GM10266 (cell line): ENCODE measurements around the gene UBXN6.

Source experiments
- DNase-seq: peaks from one replicate; pipeline ENCODE4 v3.0.0; 2012; ENCODE audit errors: extremely low spot score
- TF ChIP-seq, protein P1 (sequence below): IDR thresholded peaks from 2 replicates; pipeline ENCODE4 v1.5.1; 2012; ENCODE audit warnings: mild to moderate bottlenecking, low read depth; ENCODE audit not compliant: control insufficient read depth, insufficient read depth; ENCODE audit errors: missing control alignments

Gene UBXN6, protein sequence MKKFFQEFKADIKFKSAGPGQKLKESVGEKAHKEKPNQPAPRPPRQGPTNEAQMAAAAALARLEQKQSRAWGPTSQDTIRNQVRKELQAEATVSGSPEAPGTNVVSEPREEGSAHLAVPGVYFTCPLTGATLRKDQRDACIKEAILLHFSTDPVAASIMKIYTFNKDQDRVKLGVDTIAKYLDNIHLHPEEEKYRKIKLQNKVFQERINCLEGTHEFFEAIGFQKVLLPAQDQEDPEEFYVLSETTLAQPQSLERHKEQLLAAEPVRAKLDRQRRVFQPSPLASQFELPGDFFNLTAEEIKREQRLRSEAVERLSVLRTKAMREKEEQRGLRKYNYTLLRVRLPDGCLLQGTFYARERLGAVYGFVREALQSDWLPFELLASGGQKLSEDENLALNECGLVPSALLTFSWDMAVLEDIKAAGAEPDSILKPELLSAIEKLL

GRCh38 chr19:4457654-4458395, at the start of gene UBXN6:
TSS of gene UBXN6 (minus strand) at chr19:4457794. CDS start at chr19:4457697, 97 bp downstream.
- DNase-seq, result peak; percentile 99
- TF ChIP-seq, protein P1, sequence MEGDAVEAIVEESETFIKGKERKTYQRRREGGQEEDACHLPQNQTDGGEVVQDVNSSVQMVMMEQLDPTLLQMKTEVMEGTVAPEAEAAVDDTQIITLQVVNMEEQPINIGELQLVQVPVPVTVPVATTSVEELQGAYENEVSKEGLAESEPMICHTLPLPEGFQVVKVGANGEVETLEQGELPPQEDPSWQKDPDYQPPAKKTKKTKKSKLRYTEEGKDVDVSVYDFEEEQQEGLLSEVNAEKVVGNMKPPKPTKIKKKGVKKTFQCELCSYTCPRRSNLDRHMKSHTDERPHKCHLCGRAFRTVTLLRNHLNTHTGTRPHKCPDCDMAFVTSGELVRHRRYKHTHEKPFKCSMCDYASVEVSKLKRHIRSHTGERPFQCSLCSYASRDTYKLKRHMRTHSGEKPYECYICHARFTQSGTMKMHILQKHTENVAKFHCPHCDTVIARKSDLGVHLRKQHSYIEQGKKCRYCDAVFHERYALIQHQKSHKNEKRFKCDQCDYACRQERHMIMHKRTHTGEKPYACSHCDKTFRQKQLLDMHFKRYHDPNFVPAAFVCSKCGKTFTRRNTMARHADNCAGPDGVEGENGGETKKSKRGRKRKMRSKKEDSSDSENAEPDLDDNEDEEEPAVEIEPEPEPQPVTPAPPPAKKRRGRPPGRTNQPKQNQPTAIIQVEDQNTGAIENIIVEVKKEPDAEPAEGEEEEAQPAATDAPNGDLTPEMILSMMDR, result no peak

DNA sequence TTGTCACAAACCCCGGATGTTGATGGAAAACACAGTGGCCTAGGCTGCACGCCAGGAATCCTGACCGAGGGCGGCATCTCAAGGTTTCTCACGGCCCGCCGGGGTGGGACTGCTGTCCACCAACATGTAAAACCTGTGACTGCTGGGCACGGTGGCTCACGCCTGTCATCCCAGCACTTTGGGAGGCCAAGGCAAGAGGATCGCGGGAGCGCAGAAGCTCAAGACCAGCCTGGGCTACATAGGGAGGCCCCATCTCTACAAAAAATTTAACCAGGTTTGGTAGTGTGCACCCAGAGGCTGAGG, 49.5 kb upstream of the UBXN6 start:
- DNase-seq, result no peak
- TF ChIP-seq, protein P1, result no peak

DNA sequence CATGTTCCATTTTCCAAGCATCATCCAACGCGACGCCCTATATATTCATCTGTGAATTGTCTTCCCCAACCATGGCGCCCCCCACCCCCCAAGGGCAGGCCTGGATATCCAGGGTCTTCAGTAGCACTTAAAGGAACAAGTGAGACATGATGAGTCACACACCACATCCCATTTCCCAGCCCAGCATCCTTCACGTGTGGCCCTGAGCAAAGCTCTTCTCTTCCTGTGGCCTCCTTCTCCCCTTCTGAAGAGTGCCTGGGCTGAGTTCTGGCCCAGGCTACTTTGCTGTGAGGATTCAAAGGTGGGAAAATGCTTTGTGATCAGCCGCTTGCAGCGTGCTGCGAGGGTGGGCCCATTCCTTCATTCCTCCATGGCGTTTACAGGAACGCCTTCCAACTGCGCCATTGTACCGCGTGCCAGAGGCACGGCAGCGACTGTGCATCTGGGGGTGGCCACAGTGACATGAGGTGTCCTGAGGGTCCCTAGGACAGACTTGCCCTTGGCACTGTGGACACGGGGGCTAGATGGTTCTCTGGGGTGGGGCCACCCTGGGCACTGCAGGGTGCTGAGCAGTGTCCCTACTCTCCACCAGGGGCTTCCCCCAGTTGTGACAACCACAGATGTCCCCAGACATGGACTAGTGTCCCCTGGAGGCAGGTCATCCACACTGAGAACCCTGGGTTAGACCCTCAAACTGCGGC, 49.0 kb upstream of the UBXN6 start:
- no peak for DNase-seq
- TF ChIP-seq, protein P1, result no peak

- DNase-seq, result no peak
- TF ChIP-seq, protein P1, result no peak
Measured at GRCh38 chr19:4505570-4506448, 48.2 kb upstream of the UBXN6 start.

GRCh38 chr19:4504891-4505569, 47.4 kb upstream of the UBXN6 start:
- TF ChIP-seq, protein P1, result no peak
- no peak for DNase-seq

DNA sequence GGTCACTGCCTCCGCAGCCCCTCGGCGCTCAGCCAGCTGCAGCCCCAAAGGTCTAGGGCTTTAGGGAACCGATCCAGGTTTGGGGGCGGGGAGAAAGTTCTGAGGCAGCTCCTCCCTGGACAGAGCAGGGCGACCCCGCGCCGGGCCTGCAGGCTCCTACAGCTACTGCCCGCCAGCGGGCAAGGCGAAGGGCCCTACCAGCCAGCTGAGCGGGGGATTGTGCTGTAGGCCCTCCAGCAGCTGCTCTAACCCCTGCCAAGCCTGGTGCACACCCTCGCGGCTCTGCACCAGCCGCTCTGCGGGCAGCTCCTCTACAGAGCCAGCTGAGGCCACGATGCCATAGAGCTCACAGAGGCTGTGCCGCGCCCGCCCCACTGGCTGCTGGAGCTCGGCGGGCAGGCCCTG, 46.7 kb upstream of the UBXN6 start:
- DNase-seq, result no peak
- TF ChIP-seq, protein P1, result no peak
